Measurements from ENCODE around the gene CNFN. TPM values are rescaled to one million over a fixed set of nuclear protein-coding genes. Genes with fewer than 3 reads are reported as not detected.

CNFN gene, protein sequence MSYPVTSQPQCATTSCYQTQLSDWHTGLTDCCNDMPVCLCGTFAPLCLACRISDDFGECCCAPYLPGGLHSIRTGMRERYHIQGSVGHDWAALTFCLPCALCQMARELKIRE
- total RNA-seq (2014; rRNA removed; shearing (Covaris generic)), result 0.80 and 5.1 TPM in 2 replicates

DNA sequence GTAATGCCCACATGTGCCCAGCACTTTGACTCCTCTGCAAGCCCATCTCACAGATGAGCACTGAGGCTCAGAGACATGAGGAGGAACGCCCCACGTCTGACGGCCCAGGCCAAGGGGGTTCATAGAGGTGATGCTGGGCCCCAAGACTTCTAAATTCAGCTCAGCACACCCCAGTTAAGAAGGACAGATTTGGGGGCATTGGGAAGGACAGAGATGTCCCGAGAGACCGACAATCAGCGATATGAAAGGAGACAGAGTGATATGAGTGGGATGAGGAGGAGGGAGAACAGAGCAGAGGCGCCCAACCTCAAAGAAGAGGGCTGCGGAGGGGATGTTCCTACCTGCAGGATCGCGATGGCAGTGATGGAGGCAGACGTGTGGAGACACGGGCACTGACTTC is at the start of gene CNFN:
Gene CNFN (minus strand): TSS at position 399 of the 400 bp plus-strand sequence. CDS start 1,260 bp downstream, outside the sequence.

DNA sequence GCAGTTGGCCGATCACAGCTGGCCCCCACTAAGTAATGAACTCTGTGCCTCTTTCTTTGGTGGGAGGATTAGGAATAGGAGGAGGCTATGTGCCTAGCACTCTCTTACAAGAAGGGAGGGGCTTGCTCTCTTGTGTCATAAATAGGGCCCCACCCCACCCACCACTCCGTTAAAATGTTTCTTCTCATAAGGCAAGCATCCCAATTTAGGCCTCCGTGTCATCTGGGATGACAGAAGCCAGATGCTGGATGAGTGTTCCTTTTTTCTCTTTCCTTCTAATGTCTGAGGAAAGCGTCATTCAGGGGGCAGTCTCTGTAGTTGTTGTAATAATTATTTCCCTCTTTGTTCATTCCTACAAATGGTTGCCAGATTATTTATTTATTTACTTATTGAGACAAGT is 37.2 kb upstream of the CNFN start, which contains the start of gene LIPE:
Gene LIPE (minus strand): TSS at position 76 of the 400 bp plus-strand sequence. CDS start 239 bp downstream, outside the sequence.

Small RNAs within 50 kb of the gene (small RNA-seq; reads per million reads assigned to genes)
- gene MIR8077, result not detected

Other genes with a start within 250 kb of the CNFN start
- gene DEDD2, start 172.6 kb downstream of the CNFN start, total RNA-seq (2014; rRNA removed; shearing (Covaris generic)), result 32.7 and 36.3 TPM in 2 replicates
- gene ZNF526, start 170.0 kb downstream of the CNFN start, total RNA-seq (2014; rRNA removed; shearing (Covaris generic)), result 7.0 and 7.4 TPM in 2 replicates
- 25.0 and 27.8 TPM in 2 replicates for gene GSK3A, start 147.7 kb downstream of the CNFN start, total RNA-seq (2014; rRNA removed; shearing (Covaris generic))
- gene ERF, start 135.2 kb downstream of the CNFN start, total RNA-seq (2014; rRNA removed; shearing (Covaris generic)), result 61.6 and 75.0 TPM in 2 replicates
- 21.3 and 24.1 TPM in 2 replicates for gene CIC, start 121.0 kb downstream of the CNFN start, total RNA-seq (2014; rRNA removed; shearing (Covaris generic))
- 0.91 and 1.6 TPM in 2 replicates for gene PRR19, start 88.2 kb downstream of the CNFN start, total RNA-seq (2014; rRNA removed; shearing (Covaris generic))
- gene PAFAH1B3, start 87.7 kb downstream of the CNFN start, total RNA-seq (2014; rRNA removed; shearing (Covaris generic)), result 44.2 and 66.5 TPM in 2 replicates
- 2.2 and 5.0 TPM in 2 replicates for gene TMEM145, start 77.0 kb downstream of the CNFN start, total RNA-seq (2014; rRNA removed; shearing (Covaris generic))
- gene MEGF8, start 64.7 kb downstream of the CNFN start, total RNA-seq (2014; rRNA removed; shearing (Covaris generic)), result 18.9 and 20.3 TPM in 2 replicates
- 3.7 and 3.9 TPM in 2 replicates for gene LIPE, start 37.1 kb upstream of the CNFN start, total RNA-seq (2014; rRNA removed; shearing (Covaris generic))
- gene CXCL17, start 52.6 kb upstream of the CNFN start, total RNA-seq (2014; rRNA removed; shearing (Covaris generic)), result 0.45 TPM in 1 of 2 replicates, not detected in the other
- 0.30 and 0.34 TPM in 2 replicates for gene CEACAM1, start 138.2 kb upstream of the CNFN start, total RNA-seq (2014; rRNA removed; shearing (Covaris generic))
- gene CEACAM8, start 204.6 kb upstream of the CNFN start, total RNA-seq (2014; rRNA removed; shearing (Covaris generic)), result not detected in 2 replicates

Data from A375 (cell line).